ENCODE measurements around the gene COMMD1.
A peak's percentile ranks its signal among the peaks of the same experiment; 100 is the strongest.
"Not testable (repeated sequence)": the region's sequence is repeated elsewhere in the genome, so short reads cannot be mapped to it uniquely, and the experiment has no call there.

COMMD1 gene

GRCh38 chr2:61969376-61969775 is 63.9 kb downstream of the COMMD1 start:
- DNase-seq: no peak

DNA sequence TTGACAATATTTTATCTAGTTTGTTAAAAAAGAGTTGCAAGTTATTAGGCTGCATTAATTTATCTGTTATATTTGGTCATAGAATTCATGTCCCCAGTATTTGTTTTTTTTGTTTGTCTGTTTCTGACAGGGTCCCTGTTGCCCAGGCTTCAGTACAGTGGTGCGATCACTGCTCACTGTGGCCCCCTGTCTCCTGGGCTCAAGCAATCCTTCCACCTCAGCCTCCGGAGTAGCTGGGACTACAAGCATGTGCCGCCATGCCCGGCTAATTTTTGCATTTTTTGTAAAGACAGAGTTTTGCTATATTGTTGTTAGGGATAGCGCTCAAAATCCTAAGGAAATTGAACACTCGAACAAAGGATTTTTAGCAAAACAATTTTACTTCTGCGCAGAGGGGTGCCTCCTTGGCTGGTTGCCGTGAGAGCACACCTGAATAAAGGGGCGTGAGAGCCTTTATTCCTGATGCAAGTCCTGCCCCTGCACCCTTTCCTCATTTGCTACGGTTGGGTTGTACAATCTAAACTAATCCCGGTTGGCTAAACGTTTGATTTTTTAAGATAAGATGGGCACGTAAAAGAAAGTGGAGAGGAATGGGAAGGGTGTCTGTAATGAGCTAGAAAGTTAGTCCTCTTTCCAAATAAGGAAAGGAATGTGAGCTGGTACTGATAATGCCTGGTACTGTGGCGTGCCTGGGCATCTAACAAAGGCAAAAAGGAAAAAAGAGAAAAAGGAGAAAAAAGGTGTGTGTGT is 65.5 kb downstream of the COMMD1 start:
- no peak for DNase-seq

- peak; percentile 72 for DNase-seq
These were observed 73.0 kb downstream of the COMMD1 start for GRCh38 chr2:61978522-61978921.

GRCh38 chr2:61980758-61981157 is 75.3 kb downstream of the COMMD1 start:
- no peak for DNase-seq

GRCh38 chr2:61984682-61985081 is 79.2 kb downstream of the COMMD1 start:
- DNase-seq: no peak

DNA sequence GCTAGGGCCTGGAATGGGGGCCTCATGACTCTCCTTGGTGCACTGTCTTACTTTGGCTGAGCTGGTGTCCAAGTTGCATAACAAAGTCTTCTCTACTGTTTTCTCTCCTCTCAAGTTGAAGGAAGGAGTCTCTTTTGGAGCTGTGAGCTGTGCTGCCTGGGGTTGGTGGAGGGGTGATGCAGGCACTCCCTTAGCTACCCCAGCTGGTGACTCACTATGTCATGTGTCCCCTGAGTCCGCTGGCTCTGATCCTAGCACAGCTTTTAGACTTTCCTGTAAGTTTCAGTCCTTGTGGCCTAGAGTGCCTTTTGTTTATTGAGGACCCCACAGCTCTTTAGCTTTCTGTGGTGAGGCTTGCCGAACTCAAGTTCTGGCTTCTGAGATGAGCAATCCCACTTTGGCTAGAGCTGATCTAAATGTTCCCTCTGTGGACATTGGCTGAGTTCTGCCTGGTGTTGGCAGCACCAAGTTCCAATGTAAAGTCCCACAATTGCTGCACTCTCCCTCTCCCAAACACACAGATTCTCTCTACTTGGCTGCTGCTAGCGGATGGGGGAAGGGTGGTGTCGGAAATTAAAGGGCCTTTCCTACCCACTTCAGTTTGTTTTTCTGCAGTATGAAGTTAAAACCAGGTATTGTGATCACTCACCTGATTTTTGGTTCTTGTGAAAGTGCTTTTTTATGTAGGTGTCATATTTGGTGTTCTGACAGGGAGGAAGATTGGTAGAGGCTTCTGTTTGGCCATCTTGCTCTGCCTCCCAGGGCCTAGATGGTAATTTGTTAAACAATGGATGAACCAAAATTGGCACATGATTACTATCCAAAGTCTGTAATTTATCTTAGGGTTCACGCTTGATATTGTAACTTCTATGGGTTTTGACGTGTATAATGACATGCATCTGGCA is 83.2 kb downstream of the COMMD1 start:
- no peak for DNase-seq

DNA sequence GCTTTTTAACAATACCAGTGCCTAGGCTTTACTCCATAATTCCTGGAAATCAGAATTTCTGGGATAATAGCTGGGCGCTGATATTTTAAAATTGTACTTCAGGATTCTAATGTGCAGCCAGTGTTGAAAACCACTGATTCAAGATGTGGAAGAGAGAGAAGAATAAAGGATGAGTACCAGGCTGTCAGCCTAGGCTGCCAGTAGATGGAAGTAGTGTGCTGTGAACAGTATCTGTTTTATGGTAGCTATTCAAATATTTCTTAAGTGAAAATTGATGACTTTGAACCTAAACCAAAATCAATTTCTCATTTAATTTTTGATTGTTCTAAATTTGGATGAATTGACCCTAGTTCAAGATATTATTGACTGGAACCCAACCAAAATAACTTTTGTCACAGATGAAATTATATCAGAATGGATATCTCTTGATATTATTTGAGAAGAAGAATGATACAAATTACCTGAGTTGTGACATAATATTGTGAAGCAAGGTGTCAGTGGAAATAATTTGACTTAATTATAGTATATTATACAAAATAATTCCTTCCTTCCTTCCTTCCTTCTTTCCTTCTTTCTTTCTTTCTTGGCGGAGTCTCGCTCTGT is 88.0 kb downstream of the COMMD1 start:
- DNase-seq: peak; percentile 0

- DNase-seq: no peak
These were observed 89.1 kb downstream of the COMMD1 start for GRCh38 chr2:61994531-61994930.

DNA sequence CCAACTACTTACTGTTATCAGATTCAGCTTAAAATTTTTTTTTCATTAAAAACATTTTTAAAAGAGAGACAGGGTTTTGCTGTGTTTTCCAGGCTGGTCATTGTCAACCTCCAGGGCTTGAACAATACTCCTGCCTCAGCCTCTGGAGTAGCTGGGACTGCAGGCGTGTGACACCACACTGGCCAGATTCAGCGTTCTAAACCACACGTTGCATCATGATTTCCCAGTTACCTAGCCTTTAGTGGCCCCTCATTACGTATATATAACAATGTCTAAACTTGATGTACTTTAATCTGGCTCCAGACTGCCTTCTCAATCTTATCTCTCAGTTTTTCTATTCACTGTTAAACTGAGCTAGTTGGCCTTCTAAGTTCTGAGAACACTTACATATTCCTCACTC is 89.6 kb downstream of the COMMD1 start:
- DNase-seq: no peak

GRCh38 chr2:61995515-61995914 is 90.0 kb downstream of the COMMD1 start:
- no peak for DNase-seq

DNA sequence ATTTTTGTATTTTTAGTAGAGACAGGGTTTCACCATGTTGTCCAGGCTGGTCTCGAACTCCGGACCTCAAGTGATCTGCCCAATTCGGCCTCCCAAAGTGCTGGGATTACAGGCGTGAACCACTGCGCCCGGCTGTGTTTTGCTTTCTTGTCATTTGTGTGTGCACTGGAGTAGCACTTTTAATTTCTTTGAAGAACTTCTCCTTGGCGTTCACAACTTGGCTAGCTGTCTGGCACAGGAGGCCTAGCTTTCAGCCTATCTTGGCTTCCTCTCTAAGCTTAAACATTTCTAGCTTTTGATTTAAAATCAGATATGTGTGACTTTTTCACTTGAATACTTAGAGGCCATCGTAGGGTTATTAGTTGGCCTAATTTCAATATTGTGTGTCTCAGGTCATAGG is 93.0 kb downstream of the COMMD1 start:
- no peak for DNase-seq

GRCh38 chr2:62000538-62000937 is 95.1 kb downstream of the COMMD1 start:
- no peak for DNase-seq

- no peak for DNase-seq
These were observed 96.0 kb downstream of the COMMD1 start for GRCh38 chr2:62001431-62001830.

DNA sequence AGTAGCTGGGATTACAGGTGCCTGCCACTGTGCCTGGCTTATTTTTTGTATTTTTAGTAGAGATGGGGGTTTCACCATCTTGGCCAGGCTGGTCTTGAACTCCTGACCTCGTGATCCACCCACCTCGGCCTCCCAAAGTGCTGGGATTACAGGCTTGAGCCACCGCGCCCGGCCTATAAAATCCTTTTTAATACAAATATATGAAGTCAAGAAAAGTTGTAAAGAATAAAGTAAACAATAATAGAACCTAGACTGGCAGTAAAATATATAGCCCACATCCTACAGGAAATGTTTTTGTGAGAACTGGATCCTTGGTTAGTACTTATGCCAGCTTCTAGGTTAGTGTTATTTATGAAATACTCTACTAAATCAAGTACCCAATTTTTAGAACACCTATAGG is 99.0 kb downstream of the COMMD1 start:
- DNase-seq: not testable (repeated sequence)

DNA sequence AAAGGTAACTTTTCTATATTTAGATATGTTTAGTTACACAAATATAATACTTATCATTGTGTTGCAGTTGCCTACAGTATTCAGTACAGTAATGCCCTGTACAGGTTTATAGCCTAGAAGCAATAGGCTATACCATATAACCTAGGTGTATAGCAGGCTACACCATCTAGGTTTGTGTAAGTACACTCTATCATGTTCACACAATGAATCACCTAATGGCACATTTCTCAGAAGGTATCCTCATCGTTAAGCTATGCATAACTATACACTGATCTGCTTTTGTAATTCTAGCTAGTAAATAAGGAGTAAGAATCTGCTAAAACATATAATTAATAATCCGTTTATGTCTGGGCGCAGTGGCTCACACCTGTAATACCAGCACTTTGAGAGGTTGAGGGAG is 102.1 kb downstream of the COMMD1 start:
- no peak for DNase-seq

DNA sequence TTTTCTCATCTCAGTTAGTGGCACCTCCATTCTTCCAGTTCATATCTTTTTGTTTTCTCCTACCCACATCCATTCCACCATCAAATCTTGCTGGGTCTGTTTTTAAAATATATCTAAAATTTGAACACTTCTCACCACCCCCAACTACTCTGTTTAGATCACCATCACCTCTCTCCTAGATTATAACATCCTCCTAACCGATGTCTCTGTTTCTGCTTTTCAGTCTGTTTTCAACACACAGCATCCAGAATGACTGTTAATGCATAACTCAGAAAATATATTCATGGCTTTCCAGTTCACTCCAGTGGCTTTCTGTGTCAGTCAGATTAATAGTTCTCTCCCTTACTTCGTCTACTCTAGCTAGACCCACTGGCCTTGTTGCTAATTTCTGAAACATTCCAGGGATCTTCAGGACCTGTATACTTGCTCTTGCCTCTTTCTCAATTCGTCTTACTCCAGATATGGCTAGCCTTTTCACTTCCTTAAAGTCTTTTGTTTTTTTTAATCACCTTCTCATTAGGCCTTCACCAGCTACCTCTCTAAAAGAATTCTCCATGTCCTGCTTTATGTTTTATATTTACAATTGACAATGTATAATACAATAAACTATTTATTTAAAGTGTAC is 105.3 kb downstream of the COMMD1 start:
- no peak for DNase-seq

GRCh38 chr2:62013641-62014040 is 108.2 kb downstream of the COMMD1 start:
- DNase-seq: no peak

- peak; percentile 86 for DNase-seq
These were observed 108.6 kb downstream of the COMMD1 start for GRCh38 chr2:62014102-62014501.

GRCh38 chr2:62016957-62017356 is 111.5 kb downstream of the COMMD1 start:
- peak; percentile 9 for DNase-seq

- DNase-seq: no peak
These were observed 124.4 kb downstream of the COMMD1 start for GRCh38 chr2:62029910-62030309.

DNA sequence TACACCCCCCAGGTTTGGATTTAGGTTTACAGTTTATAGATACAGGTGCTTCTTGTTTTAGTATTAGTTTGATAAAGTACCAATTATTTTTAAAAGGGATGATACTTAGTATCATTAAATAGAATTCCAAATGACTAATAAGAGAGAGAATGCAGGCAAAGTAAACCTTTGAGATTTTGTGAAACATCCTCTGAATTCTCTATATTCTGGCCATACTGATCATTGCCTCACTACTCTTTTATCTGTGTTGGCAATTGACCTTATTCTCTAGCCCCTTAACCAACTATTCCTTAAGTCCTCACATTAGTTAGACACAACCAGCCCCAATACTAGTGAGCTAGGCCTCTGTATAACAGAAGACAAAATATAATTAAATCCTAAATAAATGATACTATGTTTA is 125.4 kb downstream of the COMMD1 start:
- no peak for DNase-seq

- no peak for DNase-seq
These were observed 126.6 kb downstream of the COMMD1 start for GRCh38 chr2:62032096-62032495.

GRCh38 chr2:62034715-62035114 is 129.2 kb downstream of the COMMD1 start:
- no peak for DNase-seq

Measured in DMS79 (cell line).